ENCODE data around the gene FAM234A.
"Not testable (repeated sequence)": the region's sequence is repeated elsewhere in the genome, so short reads cannot be mapped to it uniquely, and the experiment has no call there.

The FAM234A gene

GRCh38 chr16:266258-267164 is 31.9 kb downstream of the FAM234A start:
- no peak for DNase-seq

GRCh38 chr16:267562-267961 is 32.9 kb downstream of the FAM234A start:
- DNase-seq = not testable (repeated sequence)

GRCh38 chr16:268141-269053 is 33.8 kb downstream of the FAM234A start:
- DNase-seq = no peak

GRCh38 chr16:269061-269796 is 34.6 kb downstream of the FAM234A start:
- DNase-seq = no peak

GRCh38 chr16:270381-271255 is 36.0 kb downstream of the FAM234A start:
- DNase-seq = no peak

- DNase-seq = no peak
These were observed 38.3 kb downstream of the FAM234A start for GRCh38 chr16:272633-273546.

- DNase-seq = no peak
These were observed 39.2 kb downstream of the FAM234A start for GRCh38 chr16:273547-274421.

- DNase-seq = no peak
These were observed 40.5 kb downstream of the FAM234A start for GRCh38 chr16:275041-275641.

- DNase-seq = no peak
These were observed 41.2 kb downstream of the FAM234A start, which contains the start of gene RGS11 for GRCh38 chr16:275786-276232. TSS of gene RGS11 (minus strand) at chr16:275944. CDS start at chr16:275911, 33 bp downstream.

- DNase-seq = no peak
These were observed 41.9 kb downstream of the FAM234A start for GRCh38 chr16:276426-277077.

- no peak for DNase-seq
These were observed 44.3 kb downstream of the FAM234A start for GRCh38 chr16:278863-279366.

GRCh38 chr16:279531-279930 is 44.9 kb downstream of the FAM234A start:
- no peak for DNase-seq

GRCh38 chr16:280005-280460 is 45.4 kb downstream of the FAM234A start:
- DNase-seq = no peak

GRCh38 chr16:280552-280951 is 45.9 kb downstream of the FAM234A start, which contains the start of gene ARHGDIG:
TSS of gene ARHGDIG (plus strand) at chr16:280591. CDS start at chr16:280681, 90 bp downstream.
- no peak for DNase-seq

GRCh38 chr16:280991-281659 is 46.5 kb downstream of the FAM234A start:
- no peak for DNase-seq

GRCh38 chr16:281660-282255 is 47.1 kb downstream of the FAM234A start:
- no peak for DNase-seq

GRCh38 chr16:282491-282890 is 47.9 kb downstream of the FAM234A start:
- no peak for DNase-seq

Measured in NCI-H2107 (cell line).